Testis (tissue), 2 donors: Measurements from ENCODE around the gene SHISAL1.

Source experiments
- POLR2A ChIP-seq: fragments of 450-650 bp; IDR thresholded peaks from one replicate; pipeline ENCODE4 v1.6.1; 2017; ENCODE audit warnings: antibody characterized with exemption, mild to moderate bottlenecking, moderate library complexity
- TF ChIP-seq, protein P1 (sequence below), 3 experiments: fragments of 450-650 bp in 2 of 3; fragments of 200-600 bp in 1 of 3; sonication (generic) in 1 of 3; IDR thresholded peaks; one replicate each; pipeline ENCODE4 v1.5.1; 2016 to 2019; ENCODE audit warnings: antibody characterized with exemption in 3 of 3, mild to moderate bottlenecking in 2 of 3, moderate library complexity in 1 of 3

DNA sequence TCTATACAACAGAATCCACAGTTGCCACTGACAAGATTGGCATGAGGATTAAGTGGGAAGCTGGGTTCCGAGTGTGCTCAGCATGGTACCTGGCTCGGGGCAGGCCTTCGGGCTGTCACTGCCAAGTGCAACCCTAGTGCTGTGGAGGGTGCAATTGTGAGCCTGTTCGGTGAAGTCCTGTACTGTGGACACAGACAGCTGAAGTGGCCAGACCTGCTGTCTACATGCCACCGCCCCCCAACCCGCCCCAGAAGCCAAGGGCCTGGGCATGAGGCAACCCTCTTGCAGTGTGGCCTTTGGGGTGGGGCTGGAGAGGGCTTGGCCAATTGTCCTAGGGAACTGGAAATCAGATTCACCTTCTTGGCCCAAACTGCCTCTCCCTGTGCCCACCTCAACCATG, 15.6 kb upstream of the SHISAL1 start:
- TF ChIP-seq, protein P1, sequence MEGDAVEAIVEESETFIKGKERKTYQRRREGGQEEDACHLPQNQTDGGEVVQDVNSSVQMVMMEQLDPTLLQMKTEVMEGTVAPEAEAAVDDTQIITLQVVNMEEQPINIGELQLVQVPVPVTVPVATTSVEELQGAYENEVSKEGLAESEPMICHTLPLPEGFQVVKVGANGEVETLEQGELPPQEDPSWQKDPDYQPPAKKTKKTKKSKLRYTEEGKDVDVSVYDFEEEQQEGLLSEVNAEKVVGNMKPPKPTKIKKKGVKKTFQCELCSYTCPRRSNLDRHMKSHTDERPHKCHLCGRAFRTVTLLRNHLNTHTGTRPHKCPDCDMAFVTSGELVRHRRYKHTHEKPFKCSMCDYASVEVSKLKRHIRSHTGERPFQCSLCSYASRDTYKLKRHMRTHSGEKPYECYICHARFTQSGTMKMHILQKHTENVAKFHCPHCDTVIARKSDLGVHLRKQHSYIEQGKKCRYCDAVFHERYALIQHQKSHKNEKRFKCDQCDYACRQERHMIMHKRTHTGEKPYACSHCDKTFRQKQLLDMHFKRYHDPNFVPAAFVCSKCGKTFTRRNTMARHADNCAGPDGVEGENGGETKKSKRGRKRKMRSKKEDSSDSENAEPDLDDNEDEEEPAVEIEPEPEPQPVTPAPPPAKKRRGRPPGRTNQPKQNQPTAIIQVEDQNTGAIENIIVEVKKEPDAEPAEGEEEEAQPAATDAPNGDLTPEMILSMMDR (IDR thresholded peaks at IDR 0.05), result no peak
- TF ChIP-seq POLR2A, result no peak
